ENCODE data around the gene CHD5. TPM values are rescaled to one million over a fixed set of nuclear protein-coding genes. Genes with fewer than 3 reads are reported as not detected.

The CHD5 gene
- polyA plus RNA-seq, 2 of the 4 experiments (the other 2 are of a cell fraction): 0.21 to 0.66 TPM

GRCh38 chr1:6157132-6157527 is 23.0 kb downstream of the CHD5 start:
- WGBS (ENCODE audit: missing lambda C conversion rate): no CpG with 5 or more reads among the region's 2 CpGs
- FAIRE-seq: no peak
- ChIA-PET POLR2A (no interaction called here), CTCF (interaction anchor here (0.6 to 4.2 kb wide), 5 partner anchors 15 to 119 kb away, joined by 3 to 16 read pairs (median 3); no protein-coding TSS in a partner anchor)
- peak overlapping the region; percentile 83 for H3K4me2 ChIP-seq
- H3K4me1 ChIP-seq: peaks cover 21% of the 10 kb centered on the region
- no peaks in the 10 kb centered on the region for H3K9me3 ChIP-seq
- H3K4me3 ChIP-seq: 0 out of 3 replicates have a peak overlapping the region, but pooled peaks have one; percentile 24
- peak; percentile 26 to 33; a peak in 3 of 6 replicates for ATAC-seq
- peak overlapping the region; percentile 63 to 73; a peak in 5 of 6 replicates for H3K27ac ChIP-seq
- DNase-seq (ENCODE audit: low read depth in 1 of 2, low spot score in 1 of 2): no peak
- TF ChIP-seq JUN (IDR thresholded peaks at IDR 0.05) (no peak), ESRRA (IDR thresholded peaks at IDR 0.05; ENCODE audit: borderline replicate concordance, low read length) (no peak), PHF8 (IDR thresholded peaks at IDR 0.05; ENCODE audit: borderline replicate concordance, low read depth) (no peak), ATOH8 (CRISPR knock-in tag; IDR thresholded peaks at IDR 0.05; ENCODE audit: low read depth) (no peak), RCOR1 (IDR thresholded peaks at IDR 0.05; ENCODE audit: low read depth, low read length) (no peak), HOXB5 (CRISPR knock-in tag; IDR thresholded peaks at IDR 0.05) (no peak), EP300 (IDR thresholded peaks at IDR 0.05) (no peak), FOSB (CRISPR knock-in tag; IDR thresholded peaks at IDR 0.05) (no peak), POLR2A (IDR thresholded peaks at IDR 0.05; ENCODE audit: low read length) (no peak), ZNF302 (CRISPR knock-in tag; IDR thresholded peaks at IDR 0.05) (no peak), RFX5 (IDR thresholded peaks at IDR 0.05) (no peak), ZC3H11A (IDR thresholded peaks at IDR 0.05) (no peak), SMC3 (IDR thresholded peaks at IDR 0.05) (no peak), JUNB (IDR thresholded peaks at IDR 0.05) (no peak), RARB (CRISPR knock-in tag; IDR thresholded peaks at IDR 0.05) (no peak)
- TF ChIP-seq, protein P1, sequence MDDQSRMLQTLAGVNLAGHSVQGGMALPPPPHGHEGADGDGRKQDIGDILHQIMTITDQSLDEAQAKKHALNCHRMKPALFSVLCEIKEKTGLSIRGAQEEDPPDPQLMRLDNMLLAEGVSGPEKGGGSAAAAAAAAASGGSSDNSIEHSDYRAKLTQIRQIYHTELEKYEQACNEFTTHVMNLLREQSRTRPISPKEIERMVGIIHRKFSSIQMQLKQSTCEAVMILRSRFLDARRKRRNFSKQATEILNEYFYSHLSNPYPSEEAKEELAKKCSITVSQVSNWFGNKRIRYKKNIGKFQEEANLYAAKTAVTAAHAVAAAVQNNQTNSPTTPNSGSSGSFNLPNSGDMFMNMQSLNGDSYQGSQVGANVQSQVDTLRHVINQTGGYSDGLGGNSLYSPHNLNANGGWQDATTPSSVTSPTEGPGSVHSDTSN (IDR thresholded peaks at IDR 0.05): no peak
- TF ChIP-seq, protein P2, sequence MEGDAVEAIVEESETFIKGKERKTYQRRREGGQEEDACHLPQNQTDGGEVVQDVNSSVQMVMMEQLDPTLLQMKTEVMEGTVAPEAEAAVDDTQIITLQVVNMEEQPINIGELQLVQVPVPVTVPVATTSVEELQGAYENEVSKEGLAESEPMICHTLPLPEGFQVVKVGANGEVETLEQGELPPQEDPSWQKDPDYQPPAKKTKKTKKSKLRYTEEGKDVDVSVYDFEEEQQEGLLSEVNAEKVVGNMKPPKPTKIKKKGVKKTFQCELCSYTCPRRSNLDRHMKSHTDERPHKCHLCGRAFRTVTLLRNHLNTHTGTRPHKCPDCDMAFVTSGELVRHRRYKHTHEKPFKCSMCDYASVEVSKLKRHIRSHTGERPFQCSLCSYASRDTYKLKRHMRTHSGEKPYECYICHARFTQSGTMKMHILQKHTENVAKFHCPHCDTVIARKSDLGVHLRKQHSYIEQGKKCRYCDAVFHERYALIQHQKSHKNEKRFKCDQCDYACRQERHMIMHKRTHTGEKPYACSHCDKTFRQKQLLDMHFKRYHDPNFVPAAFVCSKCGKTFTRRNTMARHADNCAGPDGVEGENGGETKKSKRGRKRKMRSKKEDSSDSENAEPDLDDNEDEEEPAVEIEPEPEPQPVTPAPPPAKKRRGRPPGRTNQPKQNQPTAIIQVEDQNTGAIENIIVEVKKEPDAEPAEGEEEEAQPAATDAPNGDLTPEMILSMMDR (IDR thresholded peaks at IDR 0.05): no peak

GRCh38 chr1:6154525-6155319 is 25.4 kb downstream of the CHD5 start:
- Histone ChIP-seq H3K4me1 (peaks cover 21% of the 10 kb centered on the region), H3K4me3 (no peak overlapping the region), H3K4me2 (no peak overlapping the region), H3K9me3 (no peaks in the 10 kb centered on the region), H3K27ac (no peak overlapping the region)
- 82% methylated on average over 15 of the region's 26 CpGs for WGBS (ENCODE audit: missing lambda C conversion rate)
- FAIRE-seq: no peak
- ATAC-seq: no peak
- DNase-seq (ENCODE audit: low read depth in 1 of 2, low spot score in 1 of 2): no peak
- TF ChIP-seq ZSCAN20 (CRISPR knock-in tag; IDR thresholded peaks at IDR 0.05): no peak
- no peak for TF ChIP-seq EHMT2 (IDR thresholded peaks at IDR 0.05; ENCODE audit: low read depth)
- TF ChIP-seq KDM1A (IDR thresholded peaks at IDR 0.05; ENCODE audit: low read depth): no peak
- no peak for TF ChIP-seq PHF8 (IDR thresholded peaks at IDR 0.05; ENCODE audit: borderline replicate concordance, low read depth)
- no peak for TF ChIP-seq CHD2 (IDR thresholded peaks at IDR 0.05; ENCODE audit: low read length, partially characterized antibody)
- no peak for TF ChIP-seq HOXB5 (CRISPR knock-in tag; IDR thresholded peaks at IDR 0.05)
- ChIA-PET POLR2A (no interaction called here), CTCF (interaction anchor here (0.9 kb wide), 1 partner anchor 50 kb away, joined by 3 read pairs; no protein-coding TSS in a partner anchor)
